Tibial artery (tissue), 4 donors: ENCODE results near the gene MICOS13.
A peak's percentile ranks its signal among the peaks of the same experiment; 100 is the strongest.

ENCODE experiments used
- DNase-seq, 2 donors: peaks; one replicate each; pipeline ENCODE4 v3.0.0-alpha.2; 2019
- H3K27ac ChIP-seq, 2 donors: fragments of 200-600 bp; sonication (generic) in 1 of 2; 1 replicate in 1 of 2; 2 replicates in 1 of 2; pipeline ENCODE4 v1.5.1; 2018 to 2019; ENCODE audit warnings: mild to moderate bottlenecking in 1 of 2
- H3K27me3 ChIP-seq, 2 donors: fragments of 200-600 bp; sonication (generic) in 1 of 2; one replicate each; pipeline versions ENCODE4 v1.5.1 to v1.6.0; 2016 to 2019
- H3K36me3 ChIP-seq, 3 donors: fragments of 200-600 bp; sonication (generic) in 2 of 3; one replicate each; pipeline ENCODE4 v1.5.1; 2016 to 2019; ENCODE audit warnings: mild to moderate bottlenecking in 2 of 3
- H3K4me1 ChIP-seq, 4 donors: fragments of 200-600 bp; sonication (generic) in 2 of 4; 1 replicate in 3 of 4; 2 replicates in 1 of 4; pipeline ENCODE4 v1.5.1; 2016 to 2019
- H3K4me3 ChIP-seq, 2 donors: fragments of 200-600 bp; sonication (generic) in 1 of 2; 1 replicate in 1 of 2; 2 replicates in 1 of 2; pipeline ENCODE4 v1.5.1; 2018 to 2019; ENCODE audit warnings: mild to moderate bottlenecking in 2 of 2
- H3K9me3 ChIP-seq, 3 donors: fragments of 200-600 bp; sonication (generic) in 1 of 3; one replicate each; pipeline ENCODE4 v1.5.1; 2016 to 2019
- CTCF ChIP-seq, 2 experiments: fragments of 200-600 bp in 1 of 2; fragments of 450-650 bp in 1 of 2; IDR thresholded peaks; one replicate each; pipeline ENCODE4 v1.5.1; 2017 to 2019; ENCODE audit warnings: antibody characterized with exemption in 2 of 2, mild to moderate bottlenecking in 1 of 2, moderate library complexity in 1 of 2
- intact Hi-C: fragments of 100-400 bp; cut with DNase I; formaldehyde crosslinking; loops from one replicate; pipeline ENCODE4 v1.15.0; 2023; ENCODE audit warnings: low total_unique reads

The MICOS13 gene

GRCh38 chr19:5680084-5680436 is 256 bp downstream of the MICOS13 start:
- peak overlapping the region; percentile 87 to 92 for H3K27ac ChIP-seq
- peak overlapping the region; percentile 72 to 78 for H3K4me3 ChIP-seq
- H3K27me3 ChIP-seq: no peaks in the 10 kb centered on the region
- TF ChIP-seq CTCF (IDR thresholded peaks at IDR 0.05): no peak
- H3K4me1 ChIP-seq: peaks cover 0 to 21% (median 14%) of the 10 kb centered on the region in 4 donors
- intact Hi-C loops: no loop called here
- peaks cover 0 to 13% (median 0%) of the 10 kb centered on the region in 3 donors for H3K36me3 ChIP-seq
- H3K9me3 ChIP-seq: no peaks in the 10 kb centered on the region
- DNase-seq: peak in 1 of 2 donors; percentile 80

- no peaks in the 10 kb centered on the region for H3K27me3 ChIP-seq
- H3K4me3 ChIP-seq: peak overlapping the region; percentile 72 to 78
- no peaks in the 10 kb centered on the region for H3K9me3 ChIP-seq
- peak overlapping the region; percentile 87 to 92 for H3K27ac ChIP-seq
- intact Hi-C loops: no loop called here
- DNase-seq: no peak
- peaks cover 0 to 13% (median 0%) of the 10 kb centered on the region in 3 donors for H3K36me3 ChIP-seq
- H3K4me1 ChIP-seq: peaks cover 0 to 21% (median 14%) of the 10 kb centered on the region in 4 donors
- TF ChIP-seq CTCF (IDR thresholded peaks at IDR 0.05): no peak
These were observed 830 bp downstream of the MICOS13 start for GRCh38 chr19:5679289-5680083.

- no peak overlapping the region for H3K4me3 ChIP-seq
- H3K27ac ChIP-seq: no peak overlapping the region
- intact Hi-C loops: no loop called here
- no peaks in the 10 kb centered on the region for H3K27me3 ChIP-seq
- peaks cover 0 to 13% (median 0%) of the 10 kb centered on the region in 3 donors for H3K36me3 ChIP-seq
- peaks cover 0 to 21% (median 14%) of the 10 kb centered on the region in 4 donors for H3K4me1 ChIP-seq
- DNase-seq: no peak
- H3K9me3 ChIP-seq: no peaks in the 10 kb centered on the region
- TF ChIP-seq CTCF (IDR thresholded peaks at IDR 0.05): no peak
These were observed 2.1 kb downstream of the MICOS13 start for GRCh38 chr19:5678071-5678718.

- no peak overlapping the region for H3K27ac ChIP-seq
- no peak overlapping the region for H3K4me3 ChIP-seq
- peaks cover 0 to 21% (median 14%) of the 10 kb centered on the region in 4 donors for H3K4me1 ChIP-seq
- intact Hi-C loops: no loop called here
- DNase-seq: no peak
- no peaks in the 10 kb centered on the region for H3K9me3 ChIP-seq
- no peaks in the 10 kb centered on the region for H3K27me3 ChIP-seq
- TF ChIP-seq CTCF (IDR thresholded peaks at IDR 0.05): no peak
- H3K36me3 ChIP-seq: peaks cover 0 to 13% (median 0%) of the 10 kb centered on the region in 3 donors
These were observed 2.7 kb downstream of the MICOS13 start for GRCh38 chr19:5677580-5677979.

GRCh38 chr19:5677136-5677535 is 3.2 kb downstream of the MICOS13 start:
- Histone ChIP-seq H3K4me3 (no peak overlapping the region), H3K36me3 (peaks cover 0 to 17% (median 0%) of the 10 kb centered on the region in 3 donors), H3K9me3 (no peaks in the 10 kb centered on the region), H3K27ac (no peak overlapping the region), H3K4me1 (peaks cover 0 to 21% (median 14%) of the 10 kb centered on the region in 4 donors), H3K27me3 (no peaks in the 10 kb centered on the region)
- intact Hi-C loops: no loop called here
- DNase-seq: no peak
- no peak for TF ChIP-seq CTCF (IDR thresholded peaks at IDR 0.05)
